Keratinocyte (primary cell): ENCODE measurements around the gene STN1. TPM values are rescaled to one million over a fixed set of nuclear protein-coding genes. Genes with fewer than 3 reads are reported as not detected.

Experiments used
- DNase-seq: peaks from one replicate; pipeline ENCODE4 v3.0.0-alpha.2; 2011; ENCODE audit warnings: low read depth, missing footprints, low spot score
- FAIRE-seq: peaks from 2 replicates; lab custom pipeline; 2011; peaks lifted over from hg19 to GRCh38; lab: Jason Lieb, UNC
- H2AFZ ChIP-seq: 2 replicates; pipeline ENCODE4 v1.6.0; 2012; ENCODE audit warnings: low read length, control low read depth, inconsistent platforms; ENCODE audit not compliant: control insufficient read depth
- H3K27ac ChIP-seq: 2 replicates; pipeline ENCODE4 v1.5.1; 2011; ENCODE audit warnings: low read length; ENCODE audit not compliant: control insufficient read depth, insufficient read depth
- H3K27me3 ChIP-seq: 3 replicates; pipeline ENCODE4 v1.6.0; 2011; ENCODE audit warnings: low read length; ENCODE audit not compliant: control insufficient read depth, insufficient read depth; ENCODE audit errors: extremely low read depth
- H3K36me3 ChIP-seq, 2 experiments: 2 replicates in 1 of 2; 3 replicates in 1 of 2; pipeline ENCODE4 v1.5.1; 2011; ENCODE audit warnings: low read length in 2 of 2, mild to moderate bottlenecking in 1 of 2; ENCODE audit not compliant: control insufficient read depth in 2 of 2, insufficient read depth in 2 of 2; ENCODE audit errors: extremely low read depth in 1 of 2
- H3K4me1 ChIP-seq: 3 replicates; pipeline ENCODE4 v1.5.1; 2011; ENCODE audit warnings: low read length; ENCODE audit not compliant: control insufficient read depth, insufficient read depth; ENCODE audit errors: extremely low read depth
- H3K4me2 ChIP-seq: 3 replicates; pipeline ENCODE4 v1.6.0; 2011; ENCODE audit warnings: low read depth, low read length; ENCODE audit not compliant: control insufficient read depth, insufficient read depth; ENCODE audit errors: extremely low read depth
- H3K4me3 ChIP-seq, 3 experiments: fragments of 200-600 bp in 1 of 3; sonication (generic) in 1 of 3; 2 replicates in 2 of 3; 3 replicates in 1 of 3; pipeline ENCODE4 v1.5.1; 2011 to 2016; ENCODE audit warnings: low read length in 3 of 3, mild to moderate bottlenecking in 3 of 3, control low read depth in 2 of 3, inconsistent platforms in 1 of 3, low read depth in 1 of 3, mixed read lengths in 1 of 3, mixed run types in 1 of 3, moderate library complexity in 1 of 3; ENCODE audit not compliant: control insufficient read depth in 2 of 3, insufficient read depth in 2 of 3; ENCODE audit errors: extremely low read depth in 1 of 3
- H3K79me2 ChIP-seq: 2 replicates; pipeline ENCODE4 v1.6.0; 2012; ENCODE audit warnings: low read length; ENCODE audit not compliant: control insufficient read depth, insufficient read depth
- H3K9ac ChIP-seq: 3 replicates; pipeline ENCODE4 v1.6.0; 2011; ENCODE audit warnings: low read length; ENCODE audit not compliant: control insufficient read depth, insufficient read depth; ENCODE audit errors: extremely low read depth
- H3K9me1 ChIP-seq: 3 replicates; pipeline ENCODE4 v1.6.0; 2011; ENCODE audit warnings: low read length; ENCODE audit not compliant: control insufficient read depth, insufficient read depth; ENCODE audit errors: extremely low read depth
- H3K9me3 ChIP-seq: 2 replicates; pipeline ENCODE4 v1.5.1; 2012; ENCODE audit warnings: low read depth, low read length; ENCODE audit not compliant: control insufficient read depth
- H4K20me1 ChIP-seq: 3 replicates; pipeline ENCODE4 v1.6.0; 2011; ENCODE audit warnings: low read length; ENCODE audit not compliant: control insufficient read depth, insufficient read depth; ENCODE audit errors: extremely low read depth
- CTCF ChIP-seq, 3 experiments: IDR thresholded peaks in 1 of 3; conservative IDR thresholded peaks in 1 of 3; optimal IDR thresholded peaks in 1 of 3; 2 replicates in 2 of 3; 3 replicates in 1 of 3; pipeline versions ENCODE3 to v1.5.1; 2011; ENCODE audit warnings: low read length in 3 of 3, mild to moderate bottlenecking in 3 of 3, moderate library complexity in 2 of 3, control low read depth in 1 of 3, inconsistent platforms in 1 of 3; ENCODE audit not compliant: insufficient read depth in 2 of 3; ENCODE audit errors: extremely low read depth in 1 of 3
- EZH2 ChIP-seq: IDR thresholded peaks from one replicate; pipeline ENCODE4 v1.6.1; 2012; ENCODE audit warnings: inconsistent platforms, mild to moderate bottlenecking, low read length, moderate library complexity
- dilution Hi-C: fragments of 300-500 bp; cut with MboI; formaldehyde crosslinking; loops from one replicate; pipeline ENCODE4 v1.7.0; 2020; ENCODE audit warnings: low sequenced_read_pairs; ENCODE audit not compliant: extremely low pct_ligation_motif_present
- polyA plus RNA-seq, 5 experiments: library from polyadenylated mRNA; depleted of rRNA in 3 of 5; stranded (reverse) in 3 of 5; stranded (forward) in 1 of 5; unstranded in 1 of 5; fragments of >200 nt; gene quantifications; 1 replicate in 1 of 5; 2 replicates in 3 of 5; 3 replicates in 1 of 5; pipeline versions ENCODE4 v1.2.1 to v1.2.3, GENCODE V29; 2011 to 2012; ENCODE audit warnings: missing spikeins in 2 of 5, low read depth in 1 of 5, low replicate concordance in 1 of 5

The STN1 gene
- polyA plus RNA-seq, 1 donor (not counting 4 experiments of a cell fraction or from before 2014, with no cell fraction given), result 29.0 TPM

- peak overlapping the region; percentile 35 for H3K27ac ChIP-seq
- no peak for FAIRE-seq
Observed at GRCh38 chr10:103847909-103848468, 70.0 kb downstream of the STN1 start.

GRCh38 chr10:103847346-103847745, 70.6 kb downstream of the STN1 start:
- no peak overlapping the region for H3K9ac ChIP-seq
- peaks cover 14% of the 10 kb centered on the region for H3K9me1 ChIP-seq
- TF ChIP-seq EZH2, result no peak
- TF ChIP-seq CTCF (optimal IDR thresholded peaks at IDR 0.05 in 1 of 3, IDR thresholded peaks at IDR 0.05 in 1 of 3, conservative IDR thresholded peaks at IDR 0.05 in 1 of 3; ENCODE audit: extremely low read depth in 1 of 3, insufficient read depth in 2 of 3, low read length in 3 of 3), result no peak
- peaks cover 88% of the 10 kb centered on the region for H3K4me1 ChIP-seq
- FAIRE-seq (no peak), DNase-seq (no peak)
- no peak overlapping the region for H3K4me3 ChIP-seq
- no peak overlapping the region for H3K4me2 ChIP-seq
- H3K9me3 ChIP-seq, result no peaks in the 10 kb centered on the region
- H3K27me3 ChIP-seq, result no peaks in the 10 kb centered on the region
- dilution Hi-C loops, result no loop called here
- no peak overlapping the region for H3K27ac ChIP-seq
- no peak overlapping the region for H2AFZ ChIP-seq
- peaks cover 24% of the 10 kb centered on the region for H4K20me1 ChIP-seq
- H3K36me3 ChIP-seq, result peaks cover 16 to 67% of the 10 kb centered on the region in 2 experiments
- peaks cover 99% of the 10 kb centered on the region for H3K79me2 ChIP-seq

More at GRCh38 chr10:103847909-103848468, 70.0 kb downstream of the STN1 start:
- dilution Hi-C loops, result no loop called here
- peaks cover 20 to 70% of the 10 kb centered on the region in 2 experiments for H3K36me3 ChIP-seq
- H3K9ac ChIP-seq, result peak overlapping the region; percentile 10
- peaks cover 14% of the 10 kb centered on the region for H3K9me1 ChIP-seq
- no peak overlapping the region for H2AFZ ChIP-seq
- H4K20me1 ChIP-seq, result peaks cover 24% of the 10 kb centered on the region
- H3K4me2 ChIP-seq, result no peak overlapping the region
- H3K79me2 ChIP-seq, result peaks cover 99% of the 10 kb centered on the region
- H3K27me3 ChIP-seq, result no peaks in the 10 kb centered on the region
- H3K4me1 ChIP-seq, result peaks cover 85% of the 10 kb centered on the region
- H3K4me3 ChIP-seq, result no peak overlapping the region
- no peak for DNase-seq
- no peaks in the 10 kb centered on the region for H3K9me3 ChIP-seq
- TF ChIP-seq EZH2 (no peak), CTCF (optimal IDR thresholded peaks at IDR 0.05 in 1 of 3, IDR thresholded peaks at IDR 0.05 in 1 of 3, conservative IDR thresholded peaks at IDR 0.05 in 1 of 3; ENCODE audit: extremely low read depth in 1 of 3, insufficient read depth in 2 of 3, low read length in 3 of 3) (peak; percentile 42 to 53 (median 42))
